ENCODE results near the gene KCNH5. TPM values are rescaled to one million over a fixed set of nuclear protein-coding genes. Genes with fewer than 3 reads are reported as not detected.

Gene KCNH5
- total and polyA plus RNA-seq, 4 donors, result not detected

- TF ChIP-seq YY1 (IDR thresholded peaks at IDR 0.05) (no peak), ATF3 (IDR thresholded peaks at IDR 0.05) (no peak), REST (IDR thresholded peaks at IDR 0.05) (no peak), FOXA1 (IDR thresholded peaks at IDR 0.05) (no peak), CTCF (IDR thresholded peaks at IDR 0.05; ENCODE audit: low read depth, low read length, missing input control) (no peak), FOXA2 (IDR thresholded peaks at IDR 0.05) (no peak), HNF4G (IDR thresholded peaks at IDR 0.05) (no peak), NR2F2 (IDR thresholded peaks at IDR 0.05) (no peak), EGR1 (IDR thresholded peaks at IDR 0.05; ENCODE audit: low read depth in 2 of 2) (no peak)
- Histone ChIP-seq H3K27me3 (ENCODE audit: control insufficient read depth in 4 of 4, insufficient read depth in 4 of 4, low read length in 3 of 4) (peaks cover 0 to 9% (median 3%) of the 10 kb centered on the region in 4 donors), H3K9ac (ENCODE audit: low read depth in 1 of 2, low read length in 2 of 2) (no peak overlapping the region), H3K36me3 (ENCODE audit: control insufficient read depth in 4 of 4, insufficient read depth in 3 of 4, low read depth in 1 of 4, low read length in 3 of 4) (no peaks in the 10 kb centered on the region), H3K27ac (ENCODE audit: low read depth in 1 of 2, low read length in 2 of 2) (no peak overlapping the region), H3K9me3 (ENCODE audit: control insufficient read depth in 4 of 4, low read length in 3 of 4) (peaks cover 0 to 3% (median 1%) of the 10 kb centered on the region in 4 donors), H3K4me3 (ENCODE audit: low read depth in 1 of 3, low read length in 3 of 3) (no peak overlapping the region), H3K4me1 (ENCODE audit: control insufficient read depth in 4 of 4, insufficient read depth in 4 of 4, low read length in 3 of 4) (no peaks in the 10 kb centered on the region)
- no peak for DNase-seq (ENCODE audit: low spot score)
- 74% methylated on average over 4 of the region's 4 CpGs for WGBS
Measured at GRCh38 chr14:63014621-63015020, 30.6 kb downstream of the KCNH5 start.

- no peak for DNase-seq (ENCODE audit: low spot score)
- no peak overlapping the region for H3K9ac ChIP-seq (ENCODE audit: low read depth in 1 of 2, low read length in 2 of 2)
- H3K27ac ChIP-seq (ENCODE audit: low read depth in 1 of 2, low read length in 2 of 2), result no peak overlapping the region
- 83% methylated on average over 3 of the region's 3 CpGs for WGBS
- H3K4me1 ChIP-seq (ENCODE audit: control insufficient read depth in 4 of 4, insufficient read depth in 4 of 4, low read length in 3 of 4), result no peaks in the 10 kb centered on the region
- H3K9me3 ChIP-seq (ENCODE audit: control insufficient read depth in 4 of 4, low read length in 3 of 4), result peaks cover 0 to 3% (median 1%) of the 10 kb centered on the region in 4 donors
- TF ChIP-seq YY1 (IDR thresholded peaks at IDR 0.05), result no peak
- no peak for TF ChIP-seq MAX (IDR thresholded peaks at IDR 0.05)
- no peak for TF ChIP-seq ATF3 (IDR thresholded peaks at IDR 0.05)
- no peak for TF ChIP-seq TAF1 (conservative IDR thresholded peaks at IDR 0.05)
- no peaks in the 10 kb centered on the region for H3K36me3 ChIP-seq (ENCODE audit: control insufficient read depth in 4 of 4, insufficient read depth in 3 of 4, low read depth in 1 of 4, low read length in 3 of 4)
- peaks cover 0 to 6% (median 0%) of the 10 kb centered on the region in 4 donors for H3K27me3 ChIP-seq (ENCODE audit: control insufficient read depth in 4 of 4, insufficient read depth in 4 of 4, low read length in 3 of 4)
- no peak overlapping the region for H3K4me3 ChIP-seq (ENCODE audit: low read depth in 1 of 3, low read length in 3 of 3)
Measured at GRCh38 chr14:63012171-63012570, 33.1 kb downstream of the KCNH5 start.

- peaks cover 0 to 3% (median 1%) of the 10 kb centered on the region in 4 donors for H3K9me3 ChIP-seq (ENCODE audit: control insufficient read depth in 4 of 4, low read length in 3 of 4)
- H3K4me3 ChIP-seq (ENCODE audit: low read depth in 1 of 3, low read length in 3 of 3), result no peak overlapping the region
- H3K9ac ChIP-seq (ENCODE audit: low read depth in 1 of 2, low read length in 2 of 2), result no peak overlapping the region
- no peak for DNase-seq (ENCODE audit: low spot score)
- H3K36me3 ChIP-seq (ENCODE audit: control insufficient read depth in 4 of 4, insufficient read depth in 3 of 4, low read depth in 1 of 4, low read length in 3 of 4), result no peaks in the 10 kb centered on the region
- H3K4me1 ChIP-seq (ENCODE audit: control insufficient read depth in 4 of 4, insufficient read depth in 4 of 4, low read length in 3 of 4), result no peaks in the 10 kb centered on the region
- peaks cover 0 to 6% (median 0%) of the 10 kb centered on the region in 4 donors for H3K27me3 ChIP-seq (ENCODE audit: control insufficient read depth in 4 of 4, insufficient read depth in 4 of 4, low read length in 3 of 4)
- H3K27ac ChIP-seq (ENCODE audit: low read depth in 1 of 2, low read length in 2 of 2), result no peak overlapping the region
- 70% methylated on average over 2 of the region's 2 CpGs for WGBS
- TF ChIP-seq HNF4A (conservative IDR thresholded peaks at IDR 0.05), result no peak
- TF ChIP-seq FOXA1 (IDR thresholded peaks at IDR 0.05), result no peak
- no peak for TF ChIP-seq NR2F2 (IDR thresholded peaks at IDR 0.05)
- TF ChIP-seq JUND (IDR thresholded peaks at IDR 0.05), result no peak
- no peak for TF ChIP-seq ZBTB33 (IDR thresholded peaks at IDR 0.05)
- TF ChIP-seq YY1 (IDR thresholded peaks at IDR 0.05), result no peak
- no peak for TF ChIP-seq CTCF (IDR thresholded peaks at IDR 0.05; ENCODE audit: low read depth, low read length, missing input control)
- no peak for TF ChIP-seq SP1 (IDR thresholded peaks at IDR 0.05)
- TF ChIP-seq RXRA (IDR thresholded peaks at IDR 0.05), result no peak
- no peak for TF ChIP-seq ATF3 (IDR thresholded peaks at IDR 0.05)
- TF ChIP-seq FOXA2 (IDR thresholded peaks at IDR 0.05), result no peak
Measured at GRCh38 chr14:63011623-63012022, 33.6 kb downstream of the KCNH5 start.

Measured in liver (tissue), 9 donors.